Head of caudate nucleus (tissue), 42 donors: ENCODE results near the gene THSD4.

ENCODE experiments used
- DNase-seq, 42 donors: peaks; one replicate each; pipeline versions ENCODE4 v3.0.0 to v3.0.0-alpha.2; 2020 to 2021; ENCODE audit warnings: mixed read lengths in 7 of 42
- intact Hi-C: fragments of 100-400 bp; cut with DNase I; formaldehyde crosslinking; loops from one replicate; pipeline ENCODE4 v1.15.0; 2022

The THSD4 gene

DNA sequence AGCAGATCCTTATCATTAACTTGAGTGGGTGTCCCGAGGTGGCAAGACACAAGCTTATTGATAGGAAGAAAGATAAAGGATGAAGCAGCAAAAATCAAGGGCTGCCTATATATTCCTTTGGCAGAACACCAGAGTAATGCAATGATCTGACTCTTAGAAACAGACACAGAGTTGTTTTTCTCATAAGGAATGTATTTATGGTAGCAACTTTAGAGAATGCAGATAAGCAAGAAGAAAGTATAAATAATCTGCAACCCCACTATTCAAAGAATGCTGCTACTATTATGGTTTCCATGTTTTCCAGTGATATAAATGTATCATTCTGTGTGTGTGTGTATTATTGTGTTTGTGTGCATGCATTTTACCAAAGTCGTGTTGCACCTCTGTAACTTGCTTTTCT is 208.3 kb downstream of the THSD4 start:
- intact Hi-C loops: no loop called here
- DNase-seq: no peak

GRCh38 chr15:71325481-71325880 is 210.2 kb downstream of the THSD4 start:
- intact Hi-C loops: no loop called here

DNA sequence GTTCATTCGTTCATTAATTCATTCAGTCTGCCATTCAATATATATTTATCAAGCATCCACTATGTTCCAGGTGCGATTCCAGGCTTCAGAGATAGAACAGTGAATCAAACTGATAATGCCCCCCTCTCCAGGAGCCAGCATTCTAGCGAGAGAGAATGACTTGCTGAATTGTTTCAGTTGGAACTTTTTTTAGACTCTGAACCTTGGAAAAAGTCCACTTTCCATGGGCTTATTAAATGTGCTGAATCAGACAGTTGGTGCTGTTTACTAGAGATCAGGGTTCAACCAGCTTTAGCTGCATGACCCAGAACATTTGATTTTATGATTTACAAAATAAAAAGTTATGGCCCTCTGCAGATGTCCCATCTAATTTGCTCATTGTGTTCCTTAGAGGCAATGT is 213.2 kb downstream of the THSD4 start:
- intact Hi-C loops: no loop called here

More at GRCh38 chr15:71325481-71325880, 210.2 kb downstream of the THSD4 start:
- DNase-seq: no peak

GRCh38 chr15:71329041-71329440 is 213.8 kb downstream of the THSD4 start:
- DNase-seq: no peak
- intact Hi-C loops: no loop called here

More for the DNA sequence above, 213.2 kb downstream of the THSD4 start:
- no peak for DNase-seq

- no peak for DNase-seq
Measured at GRCh38 chr15:71329497-71330260, 214.4 kb downstream of the THSD4 start.

DNA sequence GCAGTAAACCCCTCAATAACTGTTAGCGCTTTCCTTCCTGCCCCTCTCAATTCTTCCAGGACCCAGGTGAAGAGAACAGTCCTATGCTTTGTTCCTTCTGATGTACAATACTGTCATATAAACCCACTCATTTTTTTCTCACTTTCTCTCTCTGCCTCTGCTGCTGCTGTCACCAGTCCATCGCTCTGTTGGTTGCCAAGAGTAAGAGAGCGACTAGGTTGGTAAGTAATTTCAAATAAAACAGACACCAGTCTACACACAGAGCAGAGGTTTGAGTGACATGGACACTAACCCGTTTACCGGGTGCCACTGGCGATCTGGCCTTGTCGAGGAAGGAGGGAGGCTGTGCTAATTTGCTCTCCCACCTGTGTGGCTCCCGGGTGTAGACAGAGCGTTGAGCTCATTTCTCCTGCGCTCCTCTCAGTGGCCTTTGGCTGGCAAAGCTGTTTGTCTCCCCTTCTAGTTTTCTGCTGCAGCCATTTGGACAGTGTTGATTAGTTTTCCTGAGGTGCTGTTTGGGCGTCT is 215.4 kb downstream of the THSD4 start:
- no peak for DNase-seq
- intact Hi-C loops: no loop called here

More at GRCh38 chr15:71329497-71330260, 214.4 kb downstream of the THSD4 start:
- intact Hi-C loops: no loop called here

- DNase-seq: no peak
- intact Hi-C loops: no loop called here
Measured at GRCh38 chr15:71331173-71331572, 215.9 kb downstream of the THSD4 start.

DNA sequence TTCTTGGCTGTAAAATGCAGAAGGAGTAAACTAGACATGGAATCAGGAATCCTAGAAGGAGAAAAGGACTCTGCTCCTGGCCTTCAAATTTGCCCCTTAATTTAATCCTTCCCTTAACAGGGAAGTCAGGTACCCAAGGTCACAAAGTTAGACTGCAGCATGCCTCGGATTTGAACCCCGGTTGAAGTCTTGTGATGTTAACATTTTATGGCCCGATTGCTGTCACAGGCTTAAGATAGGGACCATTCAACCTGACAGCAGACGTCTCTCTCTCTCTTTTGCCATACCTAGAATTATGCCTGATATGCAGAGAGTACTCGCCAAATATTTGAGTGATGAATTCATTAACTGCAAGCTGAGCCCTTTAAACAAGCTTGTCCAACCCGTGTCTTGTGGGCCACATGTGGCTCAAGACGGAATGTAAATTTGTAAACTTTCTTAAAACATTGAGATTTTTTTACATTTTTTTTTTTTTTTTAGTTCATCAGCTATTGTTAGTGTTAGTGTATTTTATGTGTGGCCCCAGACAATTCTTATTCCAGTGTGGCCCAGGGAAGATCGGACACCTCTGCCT is 217.2 kb downstream of the THSD4 start:
- no peak for DNase-seq
- intact Hi-C loops: no loop called here

DNA sequence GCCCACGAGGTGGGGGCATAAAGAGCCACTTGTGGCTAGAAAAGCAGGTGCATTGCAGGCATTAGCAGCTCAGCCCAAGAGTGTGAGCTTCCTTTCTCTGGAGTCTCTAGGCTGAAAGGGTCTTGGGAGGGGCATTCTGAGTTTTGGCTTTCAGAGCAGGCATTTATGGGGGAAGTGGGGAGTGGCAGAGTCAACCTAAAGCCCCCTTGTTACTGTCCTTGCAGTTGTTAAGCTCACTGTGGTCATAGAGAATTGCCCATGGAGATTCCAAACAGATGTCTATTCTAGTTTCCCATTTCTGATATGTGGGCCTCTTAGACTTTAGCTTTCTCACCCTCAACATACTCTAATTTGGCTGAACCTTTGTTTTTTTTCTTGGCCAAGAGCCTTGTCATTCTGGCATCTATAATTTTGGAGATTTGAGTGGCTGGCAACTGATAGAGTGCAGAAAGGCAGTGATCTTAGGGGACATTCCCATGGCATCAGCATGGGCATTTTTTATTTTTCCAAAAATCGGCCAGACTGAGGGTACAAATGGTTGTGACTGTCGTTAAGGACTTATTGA is 217.9 kb downstream of the THSD4 start:
- intact Hi-C loops: no loop called here
- DNase-seq: no peak

GRCh38 chr15:71333839-71334238 is 218.6 kb downstream of the THSD4 start:
- intact Hi-C loops: no loop called here
- no peak for DNase-seq

DNA sequence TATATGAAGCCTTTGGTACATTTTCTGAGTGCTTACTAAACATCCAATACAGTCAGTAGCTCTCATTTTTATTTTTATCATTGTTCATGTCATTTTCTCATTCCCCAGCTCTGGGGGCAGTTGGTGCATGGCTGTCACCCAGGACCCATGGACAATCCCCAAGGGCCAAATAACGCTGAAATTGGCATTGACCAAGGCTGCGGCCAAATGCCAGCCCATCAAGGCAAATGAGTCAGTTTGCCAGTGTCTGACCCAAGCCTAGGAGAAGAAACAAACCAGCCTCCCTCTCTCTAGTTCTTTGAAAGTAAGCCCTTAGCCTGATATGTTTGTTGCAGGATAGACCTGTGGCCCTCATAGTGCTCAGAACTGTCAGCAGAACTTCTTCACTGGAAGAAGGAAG is 219.2 kb downstream of the THSD4 start:
- DNase-seq: no peak
- intact Hi-C loops: no loop called here

GRCh38 chr15:71334873-71335272 is 219.6 kb downstream of the THSD4 start:
- no peak for DNase-seq
- intact Hi-C loops: no loop called here

DNA sequence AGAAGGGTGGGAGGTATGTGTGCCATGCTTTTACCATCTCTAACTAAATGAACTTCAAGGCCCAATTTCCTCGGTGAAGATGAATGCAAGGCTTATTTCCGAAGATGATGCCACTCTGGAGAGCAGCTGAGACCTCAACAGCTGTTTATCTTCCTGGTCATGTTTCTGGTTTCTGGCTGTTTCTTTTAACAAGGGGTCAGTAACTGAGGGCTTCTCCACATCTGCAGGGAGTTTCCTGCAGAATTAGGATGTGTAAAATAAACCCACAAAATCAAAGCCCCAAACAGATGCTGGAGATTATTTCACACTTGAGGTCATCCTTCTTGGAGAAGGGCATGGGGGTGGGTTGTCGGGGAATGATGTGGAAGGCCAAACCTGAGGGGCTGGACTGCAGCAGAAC is 220.3 kb downstream of the THSD4 start:
- DNase-seq: no peak
- intact Hi-C loops: no loop called here

GRCh38 chr15:71336671-71337070 is 221.4 kb downstream of the THSD4 start:
- intact Hi-C loops: no loop called here

DNA sequence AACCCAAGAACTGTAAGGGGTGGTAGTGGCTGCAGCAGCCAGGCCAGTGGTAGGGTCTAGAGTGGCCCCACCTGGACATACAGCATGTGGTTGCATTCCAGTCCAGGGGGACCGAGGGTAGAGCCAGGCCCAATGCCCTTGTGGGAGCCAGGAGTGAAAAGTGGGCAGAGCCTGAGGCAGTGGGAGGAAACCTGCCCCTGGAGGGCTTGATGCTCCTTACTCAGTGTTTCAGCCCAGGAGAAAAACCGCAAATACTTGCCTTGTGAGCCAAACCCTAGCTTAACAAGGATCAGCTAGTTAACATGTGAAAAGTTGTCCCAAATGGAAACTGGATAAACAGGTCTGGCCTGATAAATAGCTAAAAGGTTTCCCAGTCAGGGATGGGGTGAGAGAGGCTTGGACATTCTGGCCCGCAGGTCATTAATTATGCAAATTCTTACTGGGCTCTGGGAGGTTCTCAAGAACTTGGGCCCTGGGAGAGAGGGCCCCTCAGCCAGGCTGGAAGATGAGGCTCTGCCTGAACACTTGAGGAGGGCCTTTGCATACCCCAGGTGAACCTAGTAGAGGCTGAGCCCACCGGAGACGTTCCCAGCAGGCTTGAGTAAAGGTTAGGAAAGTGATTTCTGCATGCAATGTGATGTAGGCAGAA is 222.1 kb downstream of the THSD4 start:
- intact Hi-C loops: no loop called here
- DNase-seq: no peak

More at GRCh38 chr15:71336671-71337070, 221.4 kb downstream of the THSD4 start:
- no peak for DNase-seq

GRCh38 chr15:71338265-71338664 is 223.0 kb downstream of the THSD4 start:
- intact Hi-C loops: no loop called here
- no peak for DNase-seq

DNA sequence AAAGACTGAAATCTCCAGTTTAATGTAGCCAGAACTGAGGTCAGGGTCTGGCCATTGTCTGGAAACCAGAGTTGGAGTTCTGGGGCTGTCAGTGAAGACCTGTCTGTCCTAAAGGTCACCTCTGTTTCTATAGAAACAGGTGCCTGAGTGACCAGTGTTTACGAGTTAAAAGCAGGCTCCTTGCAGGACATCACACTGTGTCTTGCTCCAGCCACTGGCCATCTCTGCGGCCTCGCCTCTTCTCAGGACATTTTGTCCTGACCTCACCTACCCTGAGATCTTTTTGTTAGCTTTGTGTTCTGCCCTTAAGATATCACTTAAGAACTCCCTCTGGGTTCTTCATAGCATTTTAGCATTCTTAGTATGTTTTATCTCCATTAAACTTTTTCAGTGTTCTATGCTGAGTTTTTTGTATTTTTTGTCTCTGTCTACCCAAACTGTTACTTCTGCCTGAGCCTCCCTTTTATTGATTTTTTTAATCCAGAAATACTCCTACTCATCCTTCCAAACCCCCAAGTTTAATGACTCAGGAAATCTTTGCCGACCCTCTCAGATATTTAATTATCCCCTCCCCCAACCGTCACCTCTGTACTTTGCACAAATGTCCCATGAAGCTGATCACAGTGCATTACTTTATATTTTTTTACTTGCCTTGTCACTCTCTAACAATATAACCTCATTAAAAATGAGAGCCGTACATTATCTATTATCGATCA is 223.7 kb downstream of the THSD4 start:
- no peak for DNase-seq
- intact Hi-C loops: no loop called here

- intact Hi-C loops: no loop called here
- DNase-seq: no peak
Measured at GRCh38 chr15:71341811-71342550, 226.7 kb downstream of the THSD4 start.

- intact Hi-C loops: no loop called here
- no peak for DNase-seq
Measured at GRCh38 chr15:71342658-71343057, 227.4 kb downstream of the THSD4 start.
